ENCODE measurements around the gene SERBP1.

Gene SERBP1

GRCh38 chr1:67405473-67406245 lies 24.5 kb downstream of the SERBP1 start:
- DNase-seq: no peak

GRCh38 chr1:67404212-67404620 lies 26.0 kb downstream of the SERBP1 start:
- DNase-seq: no peak

GRCh38 chr1:67401443-67401842 lies 28.8 kb downstream of the SERBP1 start:
- no peak for DNase-seq

GRCh38 chr1:67400029-67400786 lies 30.0 kb downstream of the SERBP1 start:
- DNase-seq: peak in 1 of 4 experiments; percentile 9

- DNase-seq: no peak
These were observed 30.8 kb downstream of the SERBP1 start for GRCh38 chr1:67399199-67399993.

- no peak for DNase-seq
These were observed 35.7 kb downstream of the SERBP1 start for GRCh38 chr1:67394548-67394947.

- DNase-seq: no peak
These were observed 36.5 kb downstream of the SERBP1 start for GRCh38 chr1:67393737-67394136.

- no peak for DNase-seq
These were observed 37.0 kb downstream of the SERBP1 start for GRCh38 chr1:67393240-67393639.

- DNase-seq: no peak
These were observed 39.9 kb downstream of the SERBP1 start for GRCh38 chr1:67390041-67390887.

GRCh38 chr1:67383999-67384638 lies 46.1 kb downstream of the SERBP1 start:
- no peak for DNase-seq

GRCh38 chr1:67382292-67382691 lies 47.9 kb downstream of the SERBP1 start:
- DNase-seq: no peak

GRCh38 chr1:67381154-67381553 lies 49.0 kb downstream of the SERBP1 start:
- DNase-seq: no peak

GRCh38 chr1:67377253-67377652 lies 52.9 kb downstream of the SERBP1 start:
- no peak for DNase-seq

GRCh38 chr1:67376381-67376780 lies 53.8 kb downstream of the SERBP1 start:
- no peak for DNase-seq

GRCh38 chr1:67372898-67373297 lies 57.3 kb downstream of the SERBP1 start:
- DNase-seq: no peak

GRCh38 chr1:67372136-67372535 lies 58.1 kb downstream of the SERBP1 start:
- DNase-seq: no peak

- no peak for DNase-seq
These were observed 58.5 kb downstream of the SERBP1 start for GRCh38 chr1:67371681-67372080.

- DNase-seq: no peak
These were observed 59.2 kb downstream of the SERBP1 start for GRCh38 chr1:67371043-67371442.

GRCh38 chr1:67368046-67368514 lies 62.1 kb downstream of the SERBP1 start:
- DNase-seq: no peak

GRCh38 chr1:67367370-67368045 lies 62.7 kb downstream of the SERBP1 start:
- DNase-seq: no peak

GRCh38 chr1:67361641-67362040 lies 68.6 kb downstream of the SERBP1 start:
- DNase-seq: no peak
